Renal pelvis (tissue), 4 donors: ENCODE results near the gene APOL6. TPM values are rescaled to one million over a fixed set of nuclear protein-coding genes. Genes with fewer than 3 reads are reported as not detected.
"Not testable (repeated sequence)": the region's sequence is repeated elsewhere in the genome, so short reads cannot be mapped to it uniquely, and the experiment has no call there.

Experiments
- DNase-seq: peaks from one replicate; pipeline ENCODE4 v3.0.0-alpha.2; 2013
- polyA plus RNA-seq, 3 donors: library from polyadenylated mRNA; unstranded; fragments of 120-200 nt; gene quantifications; one replicate each; pipeline ENCODE4 v1.2.1, GENCODE V29; 2013; ENCODE audit not compliant: insufficient read length in 3 of 3

Gene APOL6
- polyA plus RNA-seq, 3 donors, result 2.7 to 4.0 (median 3.5) TPM

DNA sequence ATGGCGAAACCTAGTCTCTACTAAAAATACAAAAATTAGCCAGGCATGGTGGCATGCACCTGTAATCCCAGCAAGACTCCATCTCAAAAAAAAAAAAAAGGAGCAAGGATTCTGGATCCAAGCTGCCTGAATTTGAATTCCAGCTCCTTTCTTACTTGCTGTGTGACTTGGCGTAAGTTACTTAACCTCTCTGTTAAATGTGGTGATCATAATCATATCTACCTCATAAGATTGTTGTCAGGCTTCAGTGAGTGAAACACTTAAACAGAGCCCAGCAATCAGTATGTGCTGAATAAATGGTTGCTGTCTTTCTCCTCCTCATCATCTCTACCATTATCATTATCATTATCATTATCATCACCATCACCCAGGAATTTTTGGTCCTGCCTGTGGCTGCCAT is 33.8 kb upstream of the APOL6 start:
- DNase-seq, result no peak

DNA sequence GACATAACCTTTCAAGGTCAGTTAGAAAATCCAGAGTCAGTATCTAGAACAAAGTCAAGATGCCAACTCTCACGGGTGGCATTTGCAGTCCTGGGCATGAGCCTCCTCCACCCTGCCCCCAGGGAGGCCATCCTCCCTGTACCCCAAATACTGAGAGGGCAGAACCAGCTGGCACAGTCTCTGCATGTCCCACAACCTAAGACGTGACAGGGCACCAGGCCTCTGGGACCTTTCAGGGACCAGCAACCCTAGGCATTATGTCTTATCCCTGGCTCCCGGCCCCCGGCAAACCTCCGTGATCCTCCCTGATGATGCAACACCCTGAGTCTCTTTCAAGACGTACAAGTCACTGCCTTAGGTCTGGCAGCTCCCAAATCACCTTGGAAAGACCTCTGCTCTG is 33.1 kb upstream of the APOL6 start:
- DNase-seq, result no peak

DNA sequence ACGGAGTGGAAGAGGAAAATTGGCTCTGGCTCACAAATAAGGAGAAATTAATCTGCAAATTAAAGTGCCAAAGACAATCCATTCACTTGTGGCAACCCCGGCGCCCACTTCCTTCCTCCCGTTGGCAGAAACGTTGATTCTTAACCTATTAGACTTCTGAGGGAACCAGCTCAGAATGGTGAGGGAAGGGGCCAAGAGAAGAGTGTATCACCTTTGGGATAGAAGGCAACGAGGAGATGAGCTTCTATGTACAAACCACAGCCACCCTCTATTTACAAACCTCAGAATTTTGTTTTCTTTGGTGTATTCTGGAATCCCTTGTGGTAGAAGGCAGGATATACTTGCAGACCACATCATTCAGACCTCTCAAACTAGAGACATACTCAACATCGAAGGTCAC is 32.2 kb upstream of the APOL6 start:
- DNase-seq, result no peak

DNA sequence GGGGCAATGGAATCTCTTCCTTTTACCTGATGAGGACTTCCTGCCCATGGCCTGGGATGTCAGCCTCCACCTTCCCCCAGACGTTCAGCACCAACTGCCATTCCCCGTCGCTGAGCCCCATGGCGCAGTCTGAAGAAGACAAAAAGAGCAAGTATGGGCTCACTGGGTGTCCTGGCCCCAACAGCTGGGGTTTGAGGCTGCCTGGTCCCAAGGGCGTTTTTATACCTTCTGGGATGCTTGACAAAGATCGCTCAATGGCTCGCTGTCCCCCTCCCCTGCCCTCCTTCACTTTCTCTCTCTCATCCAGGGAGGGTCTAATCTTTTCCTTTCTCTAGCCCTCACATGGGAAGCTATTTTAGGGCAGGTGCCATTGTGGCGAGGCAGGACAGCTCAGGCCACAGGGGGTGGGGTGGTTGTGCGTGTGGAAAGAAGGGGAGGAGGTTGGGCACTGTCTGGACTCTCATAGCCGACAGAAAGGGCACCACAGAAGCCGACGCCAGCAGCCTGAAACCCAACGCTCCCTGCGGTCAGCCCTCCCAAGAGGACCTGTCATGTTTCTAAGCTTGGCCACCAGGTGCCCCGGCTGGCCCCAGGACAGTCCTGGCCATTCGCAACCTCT is 31.0 kb upstream of the APOL6 start, which contains the start of gene MB:
Gene MB, minus strand, starts transcription at position 193 of the 619 bp plus-strand sequence. Its CDS starts 72 bp downstream, at position 121.
- DNase-seq, result no peak

DNA sequence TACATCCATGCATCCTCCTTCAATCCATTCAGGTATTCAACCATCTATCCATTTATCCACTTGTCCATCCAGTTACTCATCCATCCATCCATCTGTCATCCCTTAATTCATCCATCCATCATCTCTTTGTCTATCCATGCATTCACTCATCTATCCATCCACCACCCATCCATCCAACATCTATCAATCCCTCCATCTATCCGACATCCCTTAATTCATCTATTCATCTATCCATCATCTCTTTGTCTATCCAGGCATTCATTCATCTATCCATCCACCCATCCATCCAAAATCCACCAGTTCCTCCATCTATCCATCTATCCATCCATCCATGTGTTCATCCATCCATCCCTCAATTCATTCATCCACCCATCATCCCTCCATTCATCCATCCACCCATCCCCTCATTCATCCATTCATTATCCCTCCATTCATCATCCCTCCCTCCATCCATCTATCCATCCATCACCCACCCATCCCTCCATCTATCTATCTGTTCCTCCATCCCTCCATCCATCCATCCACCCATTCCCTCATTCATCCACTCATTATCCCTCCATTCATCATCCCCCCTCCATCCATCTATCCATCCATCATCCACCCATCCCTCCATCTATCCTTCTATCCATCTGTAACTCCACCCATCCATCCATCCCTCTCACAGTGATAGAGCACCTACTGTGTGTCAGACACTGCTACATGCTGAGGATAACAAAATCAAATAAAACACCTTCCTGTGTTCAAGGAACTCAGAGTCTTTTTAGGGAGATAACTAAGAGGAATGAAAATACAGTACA is 29.6 kb upstream of the APOL6 start:
- no peak for DNase-seq

DNA sequence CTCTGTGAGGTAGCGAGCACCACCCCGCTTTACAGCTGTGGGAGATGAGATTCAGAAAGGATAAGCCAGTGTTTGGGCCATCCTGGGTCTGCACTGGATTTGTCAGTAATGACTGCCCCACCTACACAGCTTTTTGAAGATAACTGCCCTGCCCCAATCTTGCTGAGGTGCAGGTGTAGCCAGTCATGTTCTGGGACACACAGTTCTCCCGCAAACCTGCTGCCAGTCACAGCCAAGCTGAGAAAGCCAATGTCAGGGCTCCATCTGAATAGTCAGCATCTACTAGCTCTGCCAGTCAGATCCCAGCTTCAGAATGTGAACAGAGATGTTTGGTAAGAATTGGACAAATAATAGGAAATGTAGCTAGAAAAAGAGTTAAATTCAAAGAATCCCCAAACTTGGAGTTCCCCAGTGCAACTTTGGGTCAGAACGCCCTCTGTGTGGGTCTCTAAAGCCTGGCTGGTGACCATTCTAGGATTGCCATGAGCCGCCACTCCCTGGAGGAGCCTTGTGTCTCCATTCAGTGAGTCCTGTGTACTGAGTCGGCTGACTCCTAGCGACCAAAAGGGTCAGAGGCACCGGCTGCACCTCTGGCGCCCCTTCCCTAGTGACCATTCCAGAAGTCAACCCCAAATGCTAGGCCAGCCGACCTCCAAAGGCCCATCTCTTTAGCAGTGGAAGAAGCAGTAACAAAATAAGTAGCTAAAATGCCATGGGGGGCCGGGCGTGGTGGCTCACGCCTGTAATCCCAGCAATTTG is 28.7 kb upstream of the APOL6 start:
- no peak for DNase-seq

DNA sequence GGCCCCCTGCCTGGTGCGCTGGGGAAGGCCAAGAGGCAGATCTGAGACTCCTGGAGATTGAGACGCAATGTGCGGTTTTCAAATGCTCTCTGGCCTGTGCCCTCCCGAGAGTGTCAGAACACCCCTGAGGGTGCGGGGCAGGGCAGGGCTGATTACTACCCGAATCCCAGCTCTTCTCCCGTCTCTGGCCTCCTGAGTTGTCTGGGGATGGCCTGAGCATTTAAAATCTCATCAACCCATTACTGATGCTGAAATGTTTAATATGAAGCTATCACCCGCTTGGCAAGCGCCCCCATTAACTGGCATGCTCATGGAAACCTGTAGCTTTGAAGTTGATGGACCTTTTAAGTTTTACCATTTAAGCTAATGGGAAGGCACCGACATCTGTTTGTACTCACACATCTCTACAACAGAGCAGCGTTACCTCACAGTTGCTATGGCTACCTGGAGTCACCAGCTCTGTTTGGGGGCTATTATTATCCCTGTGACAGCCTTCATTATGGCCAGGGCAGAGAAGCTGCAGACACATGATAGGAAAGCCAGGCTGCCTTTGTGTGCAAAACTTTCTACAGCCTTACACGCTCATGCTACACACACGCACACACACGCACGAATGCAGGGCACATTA is 27.5 kb upstream of the APOL6 start:
- DNase-seq, result peak; percentile 71

DNA sequence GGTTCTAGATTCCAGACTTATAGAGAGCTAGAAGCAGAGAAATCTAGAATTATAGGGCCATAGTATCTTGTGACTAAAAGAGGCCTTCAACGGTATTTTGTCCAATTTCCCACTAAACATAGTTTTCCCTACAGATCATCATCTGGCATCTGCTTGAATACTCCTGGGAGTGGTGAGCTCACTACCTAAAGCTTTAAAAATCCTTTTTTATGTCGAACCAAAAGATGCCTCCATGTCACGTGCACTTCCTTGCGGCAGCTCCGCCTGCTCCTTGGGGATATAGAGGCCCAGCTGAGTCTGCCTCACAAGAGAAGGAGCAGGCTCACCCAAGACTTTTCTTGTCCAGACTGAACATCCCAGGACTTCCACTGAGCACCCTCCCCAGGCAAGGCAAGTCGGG is 26.8 kb upstream of the APOL6 start:
- no peak for DNase-seq

DNA sequence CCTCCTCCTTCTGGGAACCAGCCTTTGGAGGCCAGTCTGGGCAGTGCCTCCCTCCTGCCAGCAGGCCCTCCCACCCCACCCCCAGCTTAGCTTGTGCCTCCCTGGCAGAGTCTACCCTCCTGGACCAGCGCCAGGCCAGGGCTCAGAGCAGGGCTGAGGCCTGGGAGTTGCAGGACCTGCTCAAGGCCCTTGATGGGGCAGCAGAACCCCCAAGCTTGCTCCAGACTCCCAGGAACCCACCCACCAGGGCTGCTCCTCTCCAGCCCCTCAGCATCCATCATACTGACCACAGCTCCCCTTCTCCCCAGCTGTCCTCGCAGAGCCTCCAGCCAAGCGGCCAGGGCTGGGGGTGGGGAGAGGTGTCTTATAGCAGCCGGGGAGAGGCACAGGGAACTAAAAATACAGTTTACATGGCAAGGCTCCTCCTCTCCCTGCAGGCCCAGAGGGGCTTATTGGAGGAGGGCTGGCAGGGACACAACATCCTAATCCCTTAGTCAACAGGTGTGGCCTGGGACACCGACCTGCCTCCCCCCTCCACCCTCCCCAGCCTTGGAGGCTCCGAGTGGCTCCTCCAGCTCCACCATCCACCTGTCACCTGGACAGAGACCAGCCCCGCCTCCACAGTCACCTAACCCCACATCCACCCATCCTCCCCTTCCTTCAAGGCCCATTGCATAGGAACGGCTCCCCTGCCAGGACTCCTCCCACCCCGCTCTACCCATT is 25.9 kb upstream of the APOL6 start:
- DNase-seq, result no peak

DNA sequence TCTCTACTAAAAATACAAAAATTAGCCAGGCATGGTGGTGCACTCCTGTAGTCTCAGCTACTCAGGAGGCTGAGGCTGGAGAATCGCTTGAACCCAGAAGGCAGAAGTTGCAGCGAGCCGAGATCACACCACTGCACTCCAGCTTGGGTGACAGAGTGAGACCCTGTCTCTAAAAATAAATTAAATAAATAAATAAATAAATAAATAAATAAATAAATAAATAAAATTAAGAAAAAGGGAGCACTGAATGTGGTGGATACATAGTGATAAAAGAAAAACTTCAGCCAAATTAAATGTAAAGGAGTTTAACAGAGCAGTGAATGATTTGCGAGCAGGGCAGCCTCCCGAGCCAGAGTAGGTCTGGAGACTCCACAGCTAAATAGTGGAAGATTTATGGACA is 24.4 kb upstream of the APOL6 start:
- not testable (repeated sequence) for DNase-seq

DNA sequence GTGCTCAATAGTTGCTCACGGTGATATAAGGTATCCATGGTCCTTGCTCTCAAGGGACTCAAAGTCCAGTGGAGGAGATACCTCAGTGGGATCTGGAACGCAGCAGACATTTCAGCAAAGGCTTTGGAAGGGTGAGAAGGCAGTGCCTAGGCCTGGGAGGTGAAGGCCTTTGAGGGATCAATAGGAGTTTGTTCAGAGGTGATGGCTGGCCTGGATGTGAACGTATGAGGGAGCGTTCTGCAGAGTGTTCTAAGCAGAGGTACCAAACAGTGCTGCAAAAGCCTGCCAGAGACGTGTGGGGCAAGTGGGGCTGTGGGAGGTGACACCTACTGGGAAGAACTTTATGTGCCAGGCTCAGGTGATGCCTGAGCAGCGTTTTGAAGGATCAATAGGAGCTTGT is 23.7 kb upstream of the APOL6 start:
- no peak for DNase-seq

DNA sequence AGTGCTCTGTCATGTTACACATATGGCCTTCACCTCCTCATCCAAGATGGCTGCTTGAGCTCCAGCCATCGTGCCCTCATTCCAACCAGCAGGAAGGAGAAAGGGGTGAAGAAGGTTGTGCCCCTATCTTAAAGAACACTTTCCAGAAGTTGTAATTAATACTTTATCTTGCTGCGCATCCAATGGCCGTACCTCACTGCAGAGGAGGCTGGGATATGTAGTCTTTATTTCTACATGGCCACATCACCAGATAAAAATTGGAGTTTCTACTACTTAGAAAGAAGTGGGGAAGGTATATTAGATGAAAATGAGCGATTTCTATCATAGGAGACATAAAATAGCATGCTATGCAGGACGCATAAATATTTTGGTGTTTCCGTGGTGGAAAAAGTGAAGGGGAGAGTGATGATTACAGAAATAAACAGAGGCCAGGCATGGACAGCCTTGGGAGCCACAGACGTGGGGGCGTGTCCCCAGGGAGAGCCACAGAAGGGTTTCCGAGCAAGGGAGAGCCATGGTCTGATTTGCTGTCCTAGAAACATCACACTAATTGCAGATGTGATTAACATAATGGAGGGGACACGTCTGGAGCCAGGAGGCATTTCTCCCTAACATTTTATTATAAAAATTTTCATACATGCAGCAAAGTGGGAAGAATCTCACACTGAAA is 22.3 kb upstream of the APOL6 start:
- no peak for DNase-seq

DNA sequence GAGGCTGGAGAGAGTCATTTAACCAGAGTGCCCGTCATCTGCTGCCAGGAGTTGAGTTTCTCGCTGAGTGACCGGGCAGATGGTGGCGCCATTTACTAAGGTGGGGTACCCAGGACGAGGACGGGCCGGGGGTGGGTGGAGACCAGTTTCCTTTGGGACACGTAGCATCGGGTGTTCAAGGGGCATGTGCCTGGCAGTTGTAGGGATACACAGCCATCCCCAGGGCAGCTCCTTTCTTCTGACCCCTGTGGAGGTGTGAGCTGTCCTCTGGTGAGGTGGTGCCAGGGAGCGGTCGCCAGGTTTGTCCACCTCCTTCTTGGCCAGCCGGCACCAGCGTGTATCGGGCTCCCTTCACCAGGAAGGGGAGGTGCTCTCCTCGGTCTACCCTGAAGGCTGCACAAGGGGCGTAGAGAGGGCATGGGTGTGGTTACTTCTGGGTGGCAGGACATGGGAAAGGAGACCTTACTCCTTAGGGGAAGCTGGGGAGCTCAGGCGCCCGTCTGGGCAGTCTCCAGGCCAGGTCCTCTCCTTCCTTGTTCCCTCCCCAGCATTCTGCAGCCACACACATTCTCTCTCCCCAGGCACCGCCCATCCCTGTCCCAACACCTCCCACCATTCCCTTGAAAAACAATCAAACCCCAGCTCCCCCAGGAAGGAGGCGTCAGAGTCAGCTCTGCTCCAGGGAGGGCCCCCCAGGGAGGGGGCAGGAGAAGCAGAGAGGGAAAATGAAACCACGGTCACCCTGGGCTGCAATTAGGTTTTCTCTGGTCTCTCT is 20.8 kb upstream of the APOL6 start:
- DNase-seq, result peak; percentile 78

DNA sequence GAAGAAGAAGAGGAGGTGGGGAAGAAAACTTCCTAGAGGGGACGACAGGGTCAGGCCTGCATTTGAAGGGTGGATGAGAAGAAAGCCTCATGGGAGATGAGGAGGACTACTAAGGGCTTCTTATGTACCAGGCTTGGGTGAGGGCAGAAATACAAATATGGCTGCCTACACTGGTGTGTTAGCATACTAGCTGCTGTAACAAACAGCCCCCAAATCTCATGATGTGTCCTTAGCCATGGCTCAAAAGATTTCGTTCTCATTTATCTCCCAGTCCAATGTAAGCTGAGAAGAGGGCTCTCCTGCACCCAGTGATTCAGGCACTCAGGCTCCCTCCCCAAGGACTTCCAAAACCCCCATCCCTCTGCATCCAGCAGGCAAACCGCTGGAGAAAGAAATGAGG is 19.5 kb upstream of the APOL6 start:
- no peak for DNase-seq

DNA sequence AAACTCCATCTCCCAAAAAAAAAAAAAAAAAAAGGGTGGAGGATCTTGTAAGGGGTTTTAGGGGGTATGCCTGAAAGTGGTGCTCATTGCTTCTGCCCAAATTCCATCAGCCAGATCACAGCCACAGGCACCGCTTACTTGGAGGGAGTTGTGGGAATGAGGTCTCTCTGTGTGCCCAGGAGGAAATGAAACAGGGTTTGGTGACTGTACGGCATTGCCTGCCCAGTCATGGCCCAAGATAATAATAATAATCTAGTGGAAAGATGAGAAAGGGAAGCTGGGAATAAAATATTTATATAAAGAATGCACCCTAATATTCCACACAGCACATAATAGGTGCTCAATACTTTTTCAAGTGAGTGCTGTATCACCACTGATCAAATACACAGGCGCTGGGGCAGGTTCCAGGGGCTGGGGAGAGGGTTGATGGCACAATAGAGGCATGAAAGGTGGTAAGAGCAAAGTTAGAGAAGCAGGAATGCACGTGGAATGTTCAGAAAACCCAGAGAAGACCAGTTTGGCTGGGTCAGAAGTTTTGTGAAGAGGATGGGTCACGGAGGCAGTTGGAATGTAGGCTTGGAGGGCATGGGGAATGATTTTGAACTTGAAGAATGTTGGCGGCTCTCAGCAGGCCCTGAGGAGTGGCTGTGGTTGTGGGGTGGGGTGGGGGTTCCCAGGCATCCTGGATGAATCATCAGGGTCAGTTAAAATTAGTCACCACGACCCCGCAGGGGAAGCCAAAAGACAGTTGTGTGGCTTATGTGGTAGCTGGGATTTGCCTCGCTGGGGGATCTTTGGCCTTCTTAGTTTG is 18.6 kb upstream of the APOL6 start:
- DNase-seq, result no peak

DNA sequence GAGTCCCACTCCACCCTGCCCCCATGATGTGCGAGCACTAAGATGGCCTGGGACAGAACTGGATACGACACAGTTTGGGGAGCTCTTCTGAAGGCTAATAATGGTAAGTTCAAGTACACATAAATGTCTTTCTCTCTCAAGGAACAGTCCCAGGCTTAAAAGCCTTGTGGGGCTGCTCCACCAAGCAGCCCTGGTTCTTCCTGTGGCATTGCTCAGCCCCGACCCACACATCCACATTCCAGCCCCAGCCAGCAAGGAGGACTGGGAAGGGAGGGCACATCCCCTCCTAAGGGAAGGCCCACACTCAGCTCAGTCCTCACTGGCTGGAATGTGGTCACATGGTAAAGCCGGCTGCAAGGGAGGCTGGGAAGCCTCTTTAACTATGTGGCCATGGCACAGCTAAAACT is 17.9 kb upstream of the APOL6 start:
- DNase-seq, result no peak

DNA sequence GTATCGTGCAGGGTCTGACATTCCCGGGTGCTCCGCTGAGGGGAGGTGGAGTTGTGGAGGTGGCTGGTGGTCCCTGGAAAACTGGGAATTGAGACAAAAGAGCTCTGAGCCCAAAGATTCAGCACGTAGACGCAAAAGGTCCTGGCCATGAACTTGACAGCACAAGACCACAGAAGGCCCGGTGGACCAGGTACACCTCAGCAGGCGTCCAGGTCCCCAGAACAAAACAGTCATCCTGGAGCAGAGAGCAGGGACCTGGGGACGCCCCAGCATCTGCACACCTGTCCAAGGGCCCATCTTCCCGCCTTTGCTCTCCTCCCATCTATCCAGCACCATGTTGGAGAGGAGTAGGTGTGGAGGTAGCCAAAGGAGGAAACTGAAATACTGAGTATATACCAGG is 17.4 kb upstream of the APOL6 start:
- DNase-seq, result no peak

DNA sequence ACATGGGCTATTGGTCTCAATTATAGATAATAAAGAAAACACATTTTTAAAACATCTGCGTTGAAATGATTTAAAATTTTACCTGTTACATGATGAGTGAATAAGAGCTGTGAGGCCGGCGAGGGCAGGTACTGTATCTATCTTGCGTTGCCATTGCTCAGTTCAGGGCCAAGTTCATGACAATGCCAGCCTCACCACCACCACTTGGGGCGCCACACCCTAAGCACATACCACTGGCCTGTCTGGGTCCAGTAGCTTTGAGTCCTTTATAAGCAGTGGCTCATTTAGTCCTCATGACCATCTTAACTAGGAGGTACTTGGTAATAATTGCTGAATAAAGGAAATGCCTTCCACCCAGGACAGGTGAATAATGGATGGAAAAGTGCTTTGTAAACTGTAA is 16.6 kb upstream of the APOL6 start:
- no peak for DNase-seq

DNA sequence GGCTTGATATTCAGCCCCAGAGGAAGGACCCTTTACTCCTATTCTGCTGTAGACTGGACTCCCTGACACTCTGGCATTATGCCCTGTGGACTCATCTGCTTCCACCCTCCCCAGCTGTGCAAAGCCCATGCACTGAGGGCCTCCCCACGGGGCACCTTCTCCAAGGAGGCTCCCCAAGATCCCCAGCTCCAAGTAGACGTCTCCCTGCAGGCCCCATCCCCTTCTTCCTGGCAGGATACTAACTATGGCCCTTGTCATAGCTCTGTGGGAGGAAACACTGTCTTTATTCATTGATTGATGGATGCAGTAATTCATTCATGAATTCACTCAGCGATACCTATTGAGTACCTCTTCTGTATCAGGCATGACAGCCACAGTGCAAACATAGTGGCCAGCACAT is 15.3 kb upstream of the APOL6 start:
- DNase-seq, result no peak
